GM18519 (cell line): ENCODE results near the gene NREP.
"Not testable (repeated sequence)": the region's sequence is repeated elsewhere in the genome, so short reads cannot be mapped to it uniquely, and the experiment has no call there.

ENCODE experiments used
- ATAC-seq: cut with Tn5 transposase; IDR thresholded peaks from one replicate; pipeline ENCODE4 v1.9.1; 2021; ENCODE audit warnings: mild to moderate bottlenecking, moderate library complexity; ENCODE audit not compliant: unreplicated experiment, low FRiP score

The NREP gene

DNA sequence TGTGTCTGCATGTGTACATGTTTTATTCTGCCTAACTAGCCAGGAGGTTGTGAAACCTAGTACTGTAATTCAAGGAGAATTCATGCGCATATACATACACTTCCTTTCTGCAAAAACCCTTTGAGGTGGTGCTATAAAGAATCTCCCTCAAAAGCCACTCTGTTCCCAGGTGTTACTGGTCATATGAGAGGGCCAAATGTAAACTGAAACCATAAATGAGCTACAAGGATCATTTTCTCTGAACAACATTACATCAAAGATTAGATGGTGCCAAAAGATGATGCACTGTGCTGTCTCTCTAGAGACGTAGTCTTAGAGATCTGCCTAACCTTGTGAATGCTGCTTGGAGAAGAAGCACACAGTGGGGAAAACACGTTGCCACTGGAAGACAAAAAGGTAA, 15.7 kb downstream of the NREP start:
- ATAC-seq, result no peak

DNA sequence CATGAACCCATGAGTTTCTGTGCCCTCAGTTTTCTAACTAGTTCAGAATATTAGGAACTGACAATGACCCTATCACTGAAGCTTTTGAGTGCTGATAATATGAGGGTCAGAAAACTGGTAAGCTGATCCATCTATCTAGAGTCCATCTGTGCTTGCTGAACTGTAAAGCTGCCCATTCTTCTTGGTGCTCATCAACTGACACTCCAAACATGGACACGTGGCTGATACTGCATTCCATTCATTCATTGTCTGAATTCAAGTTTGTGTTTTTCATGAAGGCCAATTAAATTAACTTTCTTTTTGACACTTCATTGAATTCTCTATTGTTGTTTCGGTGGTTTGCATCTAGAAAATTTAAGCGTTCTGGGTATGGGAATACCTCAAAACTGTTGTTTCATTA, 17.6 kb downstream of the NREP start:
- no peak for ATAC-seq

DNA sequence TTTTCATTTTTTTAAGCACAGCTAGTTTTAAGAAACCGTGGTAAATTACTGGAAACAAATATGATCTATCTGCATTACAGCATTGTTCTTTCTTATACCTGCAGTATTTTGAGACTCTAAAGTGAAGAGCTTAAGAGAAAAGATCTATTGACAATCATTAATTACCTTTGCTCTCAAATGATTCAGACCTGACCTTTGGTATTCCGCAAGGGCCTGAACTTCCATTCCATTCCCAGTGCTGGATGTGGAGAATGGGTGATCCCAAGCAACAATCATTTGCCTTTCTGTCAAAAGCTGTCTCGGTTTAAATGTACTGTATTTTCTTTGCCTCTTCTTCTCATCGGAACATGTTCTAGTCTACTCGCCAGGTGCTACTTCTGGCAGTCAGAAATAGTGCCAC, 18.9 kb downstream of the NREP start:
- ATAC-seq, result no peak

GRCh38 chr5:111737716-111738115, 19.3 kb downstream of the NREP start:
- no peak for ATAC-seq

- ATAC-seq, result no peak
Measured at GRCh38 chr5:111735583-111736270, 21.3 kb downstream of the NREP start.

- no peak for ATAC-seq
Measured at GRCh38 chr5:111734597-111734996, 22.4 kb downstream of the NREP start.

DNA sequence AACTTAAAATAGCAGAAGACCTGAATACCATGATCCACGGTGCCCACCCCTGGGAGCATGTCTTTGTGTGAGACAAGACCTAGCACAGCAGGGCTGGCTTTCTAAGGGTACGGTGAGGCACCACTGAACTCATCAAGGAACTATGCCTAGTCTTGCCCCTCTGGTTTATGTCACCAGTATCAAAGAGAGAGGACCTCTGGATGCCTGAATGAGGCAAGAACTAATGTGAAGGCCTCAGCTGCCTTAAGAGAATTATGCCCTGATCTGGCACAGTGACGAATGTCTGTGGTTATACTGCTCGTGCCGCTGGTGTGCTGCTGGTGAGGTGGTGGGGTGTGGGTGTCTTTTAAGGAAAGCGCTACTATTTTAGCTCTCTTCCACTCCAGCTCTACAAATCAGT, 23.0 kb downstream of the NREP start:
- no peak for ATAC-seq

DNA sequence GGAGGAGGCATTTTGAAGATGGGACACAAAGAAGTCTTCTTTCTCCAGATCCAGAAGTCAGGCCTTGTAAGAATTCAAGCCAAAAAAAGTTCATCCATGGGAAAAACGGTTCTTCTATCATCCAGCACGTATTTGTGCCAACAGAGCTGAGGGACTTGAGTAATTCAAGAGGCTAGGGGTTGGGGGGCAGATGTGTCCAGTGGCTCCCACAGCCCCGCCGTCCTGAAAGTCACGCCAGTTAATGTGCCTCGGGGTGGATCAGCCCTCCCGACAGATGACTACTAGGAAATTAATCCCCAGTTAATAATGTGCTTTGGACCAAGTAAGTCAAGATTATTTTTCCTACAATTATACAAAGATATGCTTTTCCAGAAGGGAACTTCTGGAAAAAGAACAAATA, 23.4 kb downstream of the NREP start:
- no peak for ATAC-seq

- ATAC-seq, result no peak
Measured at GRCh38 chr5:111731638-111732037, 25.4 kb downstream of the NREP start.

- ATAC-seq, result no peak
Measured at GRCh38 chr5:111730659-111731382, 26.2 kb downstream of the NREP start.

GRCh38 chr5:111728941-111729340, 28.1 kb downstream of the NREP start:
- ATAC-seq, result no peak

DNA sequence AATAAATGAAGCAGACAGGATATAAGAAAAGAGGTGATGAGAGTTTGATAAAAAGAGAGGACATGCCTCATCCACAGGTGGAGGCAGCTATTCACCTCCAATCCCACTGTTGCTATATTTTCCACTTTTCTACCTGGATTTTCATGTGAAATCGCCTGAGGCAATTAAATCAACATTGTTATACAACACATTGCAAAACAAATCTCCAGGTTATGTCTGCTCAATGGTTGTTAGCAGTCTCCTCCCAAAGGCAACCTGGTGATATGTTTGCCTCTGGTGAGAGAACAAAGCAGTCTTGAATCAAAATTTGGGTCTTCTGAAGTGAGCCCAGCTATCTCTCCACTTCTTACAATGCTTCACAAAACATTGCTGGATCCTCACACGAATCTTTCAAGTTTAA, 30.0 kb downstream of the NREP start:
- ATAC-seq, result no peak

- no peak for ATAC-seq
Measured at GRCh38 chr5:111722140-111722539, 34.9 kb downstream of the NREP start.

DNA sequence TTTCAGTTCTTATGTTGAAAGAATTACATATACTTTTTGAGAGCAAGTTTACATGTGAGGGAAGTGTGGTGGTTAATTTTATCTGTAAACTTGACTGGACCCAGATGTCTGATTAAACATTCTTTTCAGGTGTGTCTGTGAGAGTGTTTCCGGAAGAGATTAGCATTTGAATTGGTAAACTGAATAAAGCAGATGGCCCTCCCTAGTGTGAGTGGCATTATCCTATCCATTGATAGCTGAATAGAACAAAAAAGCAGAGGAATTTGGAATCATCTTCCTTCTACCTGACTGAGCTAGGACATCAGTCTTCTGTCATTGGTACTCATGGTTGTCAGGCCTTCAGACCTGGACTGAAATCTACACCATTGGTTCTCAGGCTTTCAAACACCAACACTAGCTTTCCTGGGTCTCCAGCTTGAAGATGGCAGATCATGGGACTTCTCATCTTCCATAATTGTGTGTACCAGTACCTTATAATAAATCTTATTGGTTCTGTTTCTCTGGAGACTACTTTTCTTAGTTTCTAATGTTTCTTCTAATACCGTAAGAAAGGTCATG, 36.6 kb downstream of the NREP start:
- ATAC-seq, result no peak

GRCh38 chr5:111719773-111720172, 37.2 kb downstream of the NREP start:
- ATAC-seq, result no peak

DNA sequence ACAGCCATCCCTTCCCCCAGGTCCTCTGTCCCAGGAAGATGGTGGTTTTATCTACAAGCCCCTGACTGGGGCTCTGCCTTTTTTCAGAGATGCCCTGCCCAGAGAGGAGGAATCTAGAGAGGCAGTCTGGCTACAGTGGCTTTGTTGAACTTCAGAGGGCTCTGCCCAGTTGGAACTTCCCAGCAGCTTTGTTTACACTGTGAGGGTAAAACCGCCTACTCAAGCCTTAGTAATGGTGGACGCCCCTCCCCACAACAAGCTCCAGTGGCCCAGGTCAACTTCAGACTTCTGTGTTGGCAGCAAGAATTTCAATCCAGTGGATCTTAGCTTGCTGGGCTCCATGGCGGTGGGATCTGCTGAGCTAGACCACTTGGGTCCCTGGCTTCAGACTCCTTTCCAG, 40.2 kb downstream of the NREP start:
- ATAC-seq, result not testable (repeated sequence)

- ATAC-seq, result no peak
Measured at GRCh38 chr5:111707630-111708164, 49.3 kb downstream of the NREP start.

DNA sequence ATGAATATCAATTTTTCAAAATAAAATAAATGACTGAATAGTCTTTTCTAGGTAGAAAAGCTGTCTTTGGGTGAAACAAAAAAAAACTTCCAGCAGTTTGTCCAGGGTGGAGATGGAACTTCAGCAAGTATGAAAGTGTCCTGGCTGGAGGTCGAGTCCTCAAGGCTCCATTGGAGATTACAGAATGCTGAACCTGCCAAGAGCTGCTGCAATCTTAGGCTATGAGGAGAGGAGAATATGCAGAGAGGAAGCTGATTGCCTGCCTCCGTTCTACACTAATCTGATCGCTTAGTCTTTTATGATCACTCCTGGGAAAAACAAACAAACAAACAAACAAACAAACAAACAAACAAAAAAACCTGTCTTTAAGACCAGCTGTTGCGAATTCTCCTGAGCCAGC, 50.6 kb downstream of the NREP start:
- ATAC-seq, result no peak

GRCh38 chr5:111704452-111705085, 52.4 kb downstream of the NREP start:
- no peak for ATAC-seq

- ATAC-seq, result peak; percentile 95
Measured at GRCh38 chr5:111703662-111704061, 53.3 kb downstream of the NREP start.

- no peak for ATAC-seq
Measured at GRCh38 chr5:111699976-111700375, 57.0 kb downstream of the NREP start.
